Endodermal cell (in vitro differentiated cells): ENCODE measurements around the gene ADGRE3. TPM values are rescaled to one million over a fixed set of nuclear protein-coding genes. Genes with fewer than 3 reads are reported as not detected.

ENCODE experiments used
- DNase-seq: peaks from one replicate; pipeline ENCODE4 v3.0.0-alpha.2; 2017
- H3K27ac ChIP-seq: 2 replicates; pipeline ENCODE4 v1.5.1; 2013; ENCODE audit warnings: mild to moderate bottlenecking, low read depth, low read length, moderate library complexity
- H3K27me3 ChIP-seq: 2 replicates; pipeline ENCODE4 v1.6.1; 2013; ENCODE audit warnings: mild to moderate bottlenecking, low read length, moderate library complexity; ENCODE audit not compliant: insufficient read depth, control insufficient read depth, poor library complexity, severe bottlenecking
- H3K36me3 ChIP-seq: 2 replicates; pipeline ENCODE4 v1.7.0; 2013; ENCODE audit warnings: mild to moderate bottlenecking, low read length, moderate library complexity; ENCODE audit not compliant: control insufficient read depth, insufficient read depth
- H3K4me1 ChIP-seq: one replicate; pipeline ENCODE4 v1.7.0; 2013; ENCODE audit warnings: low read length; ENCODE audit not compliant: control insufficient read depth, insufficient read depth
- H3K4me3 ChIP-seq: 2 replicates; pipeline ENCODE4 v1.5.1; 2013; ENCODE audit warnings: mild to moderate bottlenecking, low read length, moderate library complexity
- H3K9ac ChIP-seq: 2 replicates; pipeline ENCODE4 v1.6.1; 2013; ENCODE audit warnings: mild to moderate bottlenecking, low read length, moderate library complexity; ENCODE audit not compliant: poor library complexity, severe bottlenecking; ENCODE audit errors: extremely low read depth
- H3K9me3 ChIP-seq: 2 replicates; pipeline ENCODE4 v1.6.1; 2013; ENCODE audit warnings: mild to moderate bottlenecking, low read length, moderate library complexity; ENCODE audit not compliant: control insufficient read depth
- H3K27ac Mint-ChIP-seq: 2 replicates; pipeline ENCODE4 v1.8.0; 2020; ENCODE audit warnings: mixed read lengths
- H3K27me3 Mint-ChIP-seq: 2 replicates; pipeline ENCODE4 v1.8.0; 2021; ENCODE audit warnings: mild to moderate bottlenecking, mixed read lengths; ENCODE audit not compliant: insufficient read depth
- H3K36me3 Mint-ChIP-seq: 2 replicates; pipeline ENCODE4 v1.8.0; 2020; ENCODE audit warnings: low read depth, mixed read lengths
- H3K4me1 Mint-ChIP-seq: 2 replicates; pipeline ENCODE4 v1.8.0; 2020; ENCODE audit warnings: mixed read lengths
- H3K4me3 Mint-ChIP-seq: 2 replicates; pipeline ENCODE4 v1.8.0; 2020; ENCODE audit warnings: mild to moderate bottlenecking, moderate library complexity, mixed read lengths
- H3K9me3 Mint-ChIP-seq: 2 replicates; pipeline ENCODE4 v1.8.0; 2020; ENCODE audit warnings: mild to moderate bottlenecking, mixed read lengths
- WGBS, 2 experiments: methylation state at CpG; one replicate each; pipeline versions ENCODE4 v1.1.5 to v1.1.7; 2013; ENCODE audit warnings: missing lambda C conversion rate in 2 of 2, mixed read lengths in 1 of 2; ENCODE audit not compliant: insufficient coverage in 1 of 2, insufficient read length in 1 of 2; 5-methylcytosine and 5-hydroxymethylcytosine counted together
- total RNA-seq, 2 donors: library from RNA; stranded (reverse); fragmentation: NEBNext Ultra II Directional in 1 of 2; extraction: Animal tissue kit (Norgen Biotek cat#: 25700) in 1 of 2; gene quantifications; 2 replicates in 1 of 2; 3 replicates in 1 of 2; pipeline ENCODE4 v1.2.1, GENCODE V29; 2021
- TF ChIP-seq, protein P1 (sequence below): fragments of 200-600 bp; sonication (generic); conservative IDR thresholded peaks from 2 replicates; pipeline ENCODE4 v1.5.0; 2021; ENCODE audit warnings: antibody characterized with exemption, mild to moderate bottlenecking

ADGRE3 gene
- total RNA-seq, 2 donors from 2014 or later = not detected

DNA sequence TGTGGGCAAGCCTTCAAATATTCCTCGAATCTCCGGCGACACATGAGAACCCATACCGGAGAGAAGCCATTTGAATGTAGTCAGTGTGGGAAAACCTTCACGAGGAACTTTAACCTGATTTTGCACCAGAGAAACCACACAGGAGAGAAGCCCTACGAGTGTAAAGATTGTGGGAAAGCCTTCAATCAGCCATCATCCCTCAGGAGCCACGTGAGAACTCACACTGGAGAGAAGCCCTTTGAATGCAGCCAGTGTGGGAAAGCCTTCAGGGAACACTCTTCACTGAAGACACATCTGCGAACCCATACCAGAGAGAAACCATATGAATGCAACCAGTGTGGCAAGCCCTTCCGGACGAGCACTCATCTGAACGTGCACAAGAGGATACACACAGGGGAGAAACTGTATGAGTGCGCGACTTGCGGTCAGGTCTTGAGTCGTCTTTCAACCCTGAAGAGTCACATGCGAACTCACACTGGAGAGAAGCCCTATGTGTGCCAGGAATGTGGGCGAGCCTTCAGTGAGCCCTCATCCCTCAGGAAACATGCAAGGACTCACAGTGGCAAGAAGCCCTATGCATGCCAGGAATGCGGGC, 44.0 kb upstream of the ADGRE3 start:
- H3K27ac Mint-ChIP-seq = no peak overlapping the region
- 92 to 94% methylated on average over 15 to 18 of the region's 18 CpGs for WGBS, 2 experiments
- peaks cover 47% of the 10 kb centered on the region for H3K36me3 ChIP-seq

DNA sequence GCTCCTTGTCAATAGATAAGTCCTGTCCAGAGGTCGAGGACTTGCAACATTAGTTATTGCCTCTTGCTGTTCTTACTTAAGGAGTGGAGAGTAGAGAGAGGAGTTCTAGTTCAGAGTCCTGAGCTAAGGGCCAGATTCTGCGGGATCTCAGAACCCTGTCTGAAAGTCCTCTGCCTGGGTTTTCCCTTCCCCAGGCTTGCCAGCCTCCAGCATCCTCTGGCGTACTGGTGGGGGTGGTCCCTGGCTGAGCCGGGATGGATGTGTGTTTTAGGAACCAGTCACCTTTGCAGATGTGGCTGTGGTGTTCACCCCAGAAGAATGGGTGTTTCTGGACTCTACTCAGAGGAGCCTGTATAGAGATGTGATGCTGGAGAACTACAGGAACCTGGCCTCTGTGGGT, 41.2 kb upstream of the ADGRE3 start:
- H3K27ac Mint-ChIP-seq = no peak overlapping the region
- no peak overlapping the region for H3K4me3 ChIP-seq
- H3K9ac ChIP-seq = no peak overlapping the region
- H3K27me3 Mint-ChIP-seq = no peaks in the 10 kb centered on the region
- TF ChIP-seq, protein P1, sequence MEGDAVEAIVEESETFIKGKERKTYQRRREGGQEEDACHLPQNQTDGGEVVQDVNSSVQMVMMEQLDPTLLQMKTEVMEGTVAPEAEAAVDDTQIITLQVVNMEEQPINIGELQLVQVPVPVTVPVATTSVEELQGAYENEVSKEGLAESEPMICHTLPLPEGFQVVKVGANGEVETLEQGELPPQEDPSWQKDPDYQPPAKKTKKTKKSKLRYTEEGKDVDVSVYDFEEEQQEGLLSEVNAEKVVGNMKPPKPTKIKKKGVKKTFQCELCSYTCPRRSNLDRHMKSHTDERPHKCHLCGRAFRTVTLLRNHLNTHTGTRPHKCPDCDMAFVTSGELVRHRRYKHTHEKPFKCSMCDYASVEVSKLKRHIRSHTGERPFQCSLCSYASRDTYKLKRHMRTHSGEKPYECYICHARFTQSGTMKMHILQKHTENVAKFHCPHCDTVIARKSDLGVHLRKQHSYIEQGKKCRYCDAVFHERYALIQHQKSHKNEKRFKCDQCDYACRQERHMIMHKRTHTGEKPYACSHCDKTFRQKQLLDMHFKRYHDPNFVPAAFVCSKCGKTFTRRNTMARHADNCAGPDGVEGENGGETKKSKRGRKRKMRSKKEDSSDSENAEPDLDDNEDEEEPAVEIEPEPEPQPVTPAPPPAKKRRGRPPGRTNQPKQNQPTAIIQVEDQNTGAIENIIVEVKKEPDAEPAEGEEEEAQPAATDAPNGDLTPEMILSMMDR = no peak
- 88 to 93% methylated on average over 3 to 4 of the region's 4 CpGs for WGBS, 2 experiments
- no peak overlapping the region for H3K27ac ChIP-seq
- peaks cover 95% of the 10 kb centered on the region for H3K9me3 Mint-ChIP-seq
- H3K4me1 Mint-ChIP-seq = no peaks in the 10 kb centered on the region
- peaks cover 47% of the 10 kb centered on the region for H3K36me3 ChIP-seq
- peaks cover 91% of the 10 kb centered on the region for H3K36me3 Mint-ChIP-seq
- peak; percentile 16 for DNase-seq
- H3K4me3 Mint-ChIP-seq = no peak overlapping the region
- no peaks in the 10 kb centered on the region for H3K4me1 ChIP-seq
- no peaks in the 10 kb centered on the region for H3K27me3 ChIP-seq
- peaks cover 66% of the 10 kb centered on the region for H3K9me3 ChIP-seq

More for the DNA sequence above, 44.0 kb upstream of the ADGRE3 start:
- Mint-ChIP-seq H3K36me3 (peaks cover 79% of the 10 kb centered on the region), H3K27me3 (no peaks in the 10 kb centered on the region), H3K4me1 (no peaks in the 10 kb centered on the region), H3K9me3 (peaks cover 98% of the 10 kb centered on the region), H3K4me3 (no peak overlapping the region)
- peak overlapping the region; percentile 70 for H3K4me3 ChIP-seq
- H3K9ac ChIP-seq = no peak overlapping the region
- peaks cover 91% of the 10 kb centered on the region for H3K9me3 ChIP-seq
- H3K27ac ChIP-seq = no peak overlapping the region
- peak; percentile 23 for DNase-seq
- H3K4me1 ChIP-seq = no peaks in the 10 kb centered on the region
- TF ChIP-seq, protein P1 = no peak
- no peaks in the 10 kb centered on the region for H3K27me3 ChIP-seq

DNA sequence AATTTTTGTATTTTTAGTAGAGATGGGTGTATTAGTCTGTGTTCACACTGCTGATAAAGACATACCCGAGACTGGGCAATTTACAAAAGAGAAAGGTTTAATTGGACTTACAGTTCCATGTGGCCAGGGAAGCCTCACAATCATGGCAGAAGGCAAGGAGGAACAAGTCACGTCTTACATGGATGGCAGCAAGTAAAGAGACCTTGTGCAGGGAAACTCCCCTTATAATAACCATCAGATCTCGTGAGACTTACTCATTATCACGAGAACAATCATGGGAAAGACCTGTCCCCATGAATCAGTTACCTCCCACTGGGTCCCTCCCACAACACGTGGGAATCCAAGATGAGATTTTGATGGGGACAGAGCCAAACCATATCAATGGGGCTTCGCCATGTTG, 29.8 kb upstream of the ADGRE3 start:
- H3K27me3 ChIP-seq = no peaks in the 10 kb centered on the region
- 92 to 95% methylated on average over 5 to 6 of the region's 6 CpGs for WGBS, 2 experiments
- peaks cover 73% of the 10 kb centered on the region for H3K36me3 ChIP-seq
- TF ChIP-seq, protein P1 = no peak
- no peak overlapping the region for H3K27ac Mint-ChIP-seq
- no peak overlapping the region for H3K4me3 ChIP-seq
- peaks cover 10% of the 10 kb centered on the region for H3K9me3 ChIP-seq
- H3K27me3 Mint-ChIP-seq = no peaks in the 10 kb centered on the region
- H3K9ac ChIP-seq = no peak overlapping the region
- H3K4me3 Mint-ChIP-seq = no peak overlapping the region
- H3K9me3 Mint-ChIP-seq = peaks cover 18% of the 10 kb centered on the region
- H3K36me3 Mint-ChIP-seq = peaks cover 88% of the 10 kb centered on the region
- no peaks in the 10 kb centered on the region for H3K4me1 ChIP-seq
- no peak for DNase-seq
- no peaks in the 10 kb centered on the region for H3K4me1 Mint-ChIP-seq
- no peak overlapping the region for H3K27ac ChIP-seq
